Activated CD4-positive, alpha-beta T cell treated with anti-CD3 and anti-CD28 coated beads, Interleukin-2, amount 50 U/mL, for 24 hours (primary cell): ENCODE results near the gene FCER2.

ENCODE experiments used
- DNase-seq, 2 donors: peaks; one replicate each; pipeline ENCODE4 v3.0.0-alpha.2; 2020; ENCODE audit warnings: low read depth in 1 of 2, low spot score in 1 of 2

The FCER2 gene

DNA sequence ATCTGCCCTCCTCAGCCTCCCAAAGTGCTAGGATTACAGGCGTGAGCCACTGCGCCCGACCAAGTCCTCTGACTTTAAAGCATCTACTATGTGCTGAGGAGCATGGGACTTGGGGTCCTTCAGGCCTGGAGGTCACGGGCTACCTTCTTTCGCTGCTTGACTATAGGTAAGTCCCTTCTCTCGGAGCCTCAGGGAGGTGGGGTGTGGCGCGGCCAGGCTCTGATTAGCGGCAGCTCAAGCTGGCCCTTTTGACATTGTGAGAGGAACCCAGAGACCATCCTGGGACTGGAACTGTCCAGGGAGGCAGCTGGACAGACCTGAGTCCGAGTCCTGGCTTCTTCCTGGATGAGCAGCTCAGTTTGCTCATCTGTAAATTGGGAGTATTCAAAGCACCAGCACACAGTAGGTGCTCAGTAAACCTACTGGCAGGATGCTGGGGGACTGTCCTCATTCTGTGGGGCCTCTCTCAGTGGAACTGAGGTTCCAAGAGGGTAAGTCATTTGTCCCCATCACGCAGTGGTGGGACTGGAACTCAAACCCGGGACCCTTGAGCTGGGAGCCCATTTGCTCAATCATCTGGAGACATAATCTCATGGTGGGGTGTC is 780 bp downstream of the FCER2 start:
- no peak for DNase-seq

DNA sequence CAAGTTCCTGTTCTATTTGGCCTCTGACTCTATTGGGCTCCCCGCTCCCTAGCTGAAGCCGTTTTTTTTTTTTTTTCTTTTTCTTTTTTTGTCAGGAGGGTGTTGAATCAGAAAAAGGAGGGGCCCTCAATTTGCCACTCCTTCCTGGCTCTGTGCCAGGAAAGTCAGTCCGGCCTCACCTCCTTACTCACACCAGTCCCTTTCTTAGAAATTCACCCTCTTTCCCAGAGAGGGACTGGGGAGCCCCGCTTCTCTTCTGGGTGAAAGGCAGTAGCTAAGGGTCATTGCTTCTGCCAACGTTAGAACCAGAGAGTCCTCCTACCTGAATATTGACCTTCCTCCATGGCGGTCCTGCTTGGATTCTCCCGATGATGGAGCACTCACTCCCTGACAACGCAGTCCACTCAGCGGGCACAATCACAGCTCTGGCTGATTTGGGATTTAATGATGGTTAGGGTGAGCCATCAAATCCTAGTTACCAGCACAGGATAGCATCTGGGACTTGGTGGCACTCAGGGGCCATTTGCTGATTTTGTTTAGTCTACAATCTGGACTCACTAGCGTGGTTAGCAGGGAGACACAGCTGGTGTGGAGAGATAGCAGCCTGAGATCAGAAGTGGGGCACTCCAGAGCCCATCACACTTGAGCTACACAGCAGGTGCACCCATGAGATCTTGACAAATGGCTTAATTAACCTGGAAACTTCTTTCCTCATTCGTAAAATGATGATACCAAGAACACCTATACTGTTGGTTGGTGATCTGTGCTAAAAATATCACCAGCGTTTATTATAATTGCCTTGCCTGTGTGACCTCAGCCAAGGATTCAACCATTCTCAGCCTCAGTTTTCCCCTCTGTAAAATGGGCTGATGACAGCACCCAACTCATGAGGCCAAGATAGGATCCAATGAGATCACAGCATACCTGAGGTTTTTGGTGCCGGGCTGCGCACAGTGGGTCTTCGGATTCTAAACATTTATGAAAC is 2.2 kb downstream of the FCER2 start:
- DNase-seq = peak in 1 of 2 donors; percentile 49

DNA sequence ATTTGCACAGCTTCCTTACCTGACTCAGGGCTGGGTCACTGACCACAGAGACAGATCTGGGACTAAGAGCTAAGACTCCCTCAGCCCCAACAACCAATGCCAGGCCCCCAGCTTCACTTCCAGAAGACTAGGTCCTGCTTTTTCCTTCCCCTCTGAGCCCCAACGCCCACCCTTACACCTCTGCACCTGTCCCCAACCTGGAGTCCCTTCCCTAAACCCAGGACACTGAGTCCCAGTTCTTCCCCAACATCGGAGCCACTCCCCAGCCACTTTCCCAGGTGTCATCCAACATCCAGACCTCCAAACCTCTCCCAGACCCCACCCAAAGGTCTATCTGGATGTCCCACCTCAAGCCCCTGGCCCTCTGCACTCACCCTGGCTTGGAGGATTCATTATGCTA is 2.9 kb downstream of the FCER2 start:
- no peak for DNase-seq

DNA sequence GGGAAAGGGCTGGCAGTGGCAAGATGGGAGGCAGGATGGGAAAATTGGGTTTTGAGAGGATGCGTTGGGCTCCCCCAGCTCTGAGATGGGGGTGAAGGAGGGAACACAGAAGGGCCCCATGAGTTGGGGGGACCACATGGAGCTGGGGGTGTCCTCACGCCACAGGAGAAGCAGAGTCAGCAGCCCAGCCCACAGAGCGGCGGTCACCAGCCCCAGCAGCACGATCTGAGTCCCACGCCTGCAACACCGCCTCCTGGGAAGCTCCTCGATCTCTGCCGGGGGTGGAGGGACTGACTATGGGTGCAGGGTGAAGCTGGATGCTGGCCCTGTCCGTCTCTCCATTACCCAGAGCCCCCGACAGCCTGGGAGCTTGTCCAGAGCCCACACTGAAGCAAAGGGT is 3.3 kb downstream of the FCER2 start:
- DNase-seq = no peak

DNA sequence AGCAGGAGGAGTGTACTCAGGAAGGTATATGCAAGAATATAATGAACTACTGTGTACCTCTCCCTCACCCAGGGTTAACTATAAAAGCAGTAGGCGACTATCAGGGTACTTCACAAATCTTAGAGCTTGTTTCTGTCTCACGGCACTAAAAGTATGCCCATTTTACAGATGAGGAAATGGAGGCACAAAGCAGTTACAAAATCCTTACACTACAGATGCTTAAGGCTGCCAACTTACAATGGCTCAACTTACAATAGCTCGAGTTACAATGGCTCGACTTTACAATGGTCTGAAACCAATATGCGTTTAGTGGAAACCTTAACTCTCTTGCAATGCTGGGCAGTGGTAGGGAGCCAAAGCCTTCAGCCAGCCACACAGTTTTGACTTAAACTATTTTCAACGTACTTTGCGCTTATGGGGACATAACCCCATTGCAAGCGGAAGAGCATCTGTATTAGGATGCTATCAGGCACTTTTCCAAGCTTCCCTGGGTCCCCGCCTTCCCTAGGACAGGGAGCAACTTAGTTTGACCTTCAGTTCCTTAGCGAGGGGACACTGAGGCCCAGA is 4.1 kb downstream of the FCER2 start:
- no peak for DNase-seq

DNA sequence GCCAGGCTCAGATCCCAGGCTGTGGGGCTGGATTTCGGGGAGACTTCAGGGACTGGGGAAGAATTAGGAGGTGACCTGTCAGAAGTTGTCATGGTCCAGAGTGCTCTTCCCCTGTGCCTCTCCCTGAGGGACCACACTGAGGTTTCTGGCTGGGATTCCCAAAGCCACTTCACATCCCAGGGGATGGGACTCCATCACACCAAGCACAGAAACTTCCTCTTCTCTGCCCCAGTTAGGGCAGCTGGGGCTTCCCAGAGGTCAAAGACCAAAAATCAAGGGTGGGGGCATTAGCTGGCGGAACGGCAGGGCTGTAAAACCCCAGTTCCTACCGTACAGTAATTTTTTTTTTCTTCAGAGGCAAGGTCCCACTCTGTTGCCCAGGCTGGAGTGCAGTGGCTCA is 7.4 kb downstream of the FCER2 start:
- DNase-seq = no peak

DNA sequence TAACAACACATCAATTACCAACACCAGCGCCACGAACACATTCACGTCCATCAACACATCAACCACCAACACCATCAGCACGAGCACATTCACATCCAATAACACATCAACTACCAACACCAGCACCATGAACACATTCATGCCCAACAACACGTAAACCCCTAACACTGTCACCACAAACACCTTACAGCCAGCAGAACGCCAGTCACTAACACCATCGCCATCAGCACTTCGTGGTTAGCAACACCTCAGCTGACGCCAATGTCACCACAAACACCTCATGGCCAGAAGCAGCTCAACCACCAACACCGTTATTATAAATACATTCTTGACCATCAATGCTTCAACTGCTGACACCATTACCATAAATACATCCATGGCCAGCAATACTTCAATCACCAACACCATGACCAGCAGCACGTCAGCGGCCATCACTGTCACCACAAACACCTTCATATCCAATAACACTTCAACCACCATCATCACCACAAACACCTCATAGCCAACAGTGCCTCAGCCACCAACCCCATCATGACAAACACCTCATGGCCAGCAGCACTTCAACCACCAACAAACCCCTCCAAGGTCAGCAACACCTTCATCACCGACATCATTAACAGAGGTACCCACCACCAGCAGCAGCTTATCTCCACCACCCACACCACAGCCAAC is 9.4 kb downstream of the FCER2 start:
- DNase-seq = no peak

DNA sequence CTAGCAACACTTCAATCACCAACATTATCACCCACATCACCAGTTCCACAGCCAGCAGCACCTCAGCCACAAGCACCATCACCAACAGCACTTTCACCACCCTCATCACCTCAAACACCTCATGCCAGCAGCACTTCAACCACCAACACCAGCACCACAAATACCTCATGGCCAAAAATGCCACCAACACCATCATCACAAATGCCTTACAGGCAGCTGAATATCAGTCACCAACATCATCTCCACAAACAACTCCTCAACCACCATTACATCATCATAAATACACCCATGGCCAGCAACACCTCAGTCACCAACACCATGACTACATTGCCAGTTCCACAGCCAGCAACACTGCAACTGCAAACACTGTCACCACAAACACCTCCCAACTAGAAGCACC is 10.4 kb downstream of the FCER2 start:
- DNase-seq = no peak

DNA sequence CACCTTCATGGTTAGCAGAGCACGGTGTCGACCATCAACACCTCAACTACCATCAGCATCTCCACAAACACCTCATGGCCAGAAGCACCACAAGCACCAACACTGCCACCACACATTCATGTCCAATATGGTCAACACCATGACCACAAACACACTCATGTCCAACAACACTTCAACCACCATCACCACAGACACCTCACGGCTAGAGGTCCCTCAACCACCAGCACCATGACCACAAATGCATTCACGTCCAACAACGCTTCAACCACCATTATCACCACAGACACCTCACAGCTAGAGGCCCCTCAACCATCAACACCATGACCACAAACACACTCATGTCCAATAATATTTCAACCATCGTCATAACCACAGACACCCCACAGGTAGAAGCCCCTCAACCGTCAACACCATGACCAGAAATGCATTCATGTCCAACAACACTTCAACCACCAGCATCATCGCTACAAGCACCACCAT is 11.1 kb downstream of the FCER2 start:
- DNase-seq = no peak

DNA sequence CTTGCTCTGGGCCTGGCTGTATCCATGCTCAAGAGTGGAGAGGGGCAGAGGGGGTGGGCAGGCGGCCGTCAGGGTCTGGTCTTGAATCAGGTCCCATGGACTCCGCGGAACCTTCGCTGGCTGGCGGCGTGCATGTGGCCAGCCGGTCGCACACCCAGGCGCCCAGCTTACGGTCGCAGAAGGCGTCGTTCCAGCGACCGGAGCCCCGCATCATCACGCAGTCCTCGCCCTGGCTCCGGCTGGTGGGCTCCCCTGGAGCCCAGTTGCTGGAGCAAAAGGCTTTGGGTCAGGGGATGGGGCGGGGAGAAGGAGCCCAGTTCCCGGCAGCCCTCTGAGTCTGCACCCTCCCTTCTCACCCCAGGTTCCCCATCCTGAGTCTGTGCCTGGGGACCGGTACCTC is 12.8 kb downstream of the FCER2 start:
- no peak for DNase-seq

DNA sequence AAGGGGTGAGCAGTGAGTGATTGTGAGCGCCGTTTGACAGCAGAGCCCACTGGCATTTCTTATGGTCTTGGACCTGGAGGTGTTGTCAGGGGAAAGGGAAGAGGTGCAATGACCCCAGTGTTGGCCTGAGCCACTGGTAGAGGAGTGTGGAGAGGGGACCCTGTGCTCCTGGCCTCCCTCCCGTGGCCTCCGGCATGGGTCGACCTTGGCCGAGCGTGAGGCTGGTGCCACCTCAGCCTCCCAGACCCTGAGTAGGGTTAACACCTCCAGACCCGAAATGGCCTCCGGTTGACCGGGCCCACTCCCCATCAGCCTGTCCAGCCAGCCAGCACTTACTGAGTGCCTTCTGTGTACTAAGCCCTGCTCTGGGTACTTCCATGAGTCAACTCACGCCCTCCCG is 14.8 kb downstream of the FCER2 start:
- DNase-seq = no peak

DNA sequence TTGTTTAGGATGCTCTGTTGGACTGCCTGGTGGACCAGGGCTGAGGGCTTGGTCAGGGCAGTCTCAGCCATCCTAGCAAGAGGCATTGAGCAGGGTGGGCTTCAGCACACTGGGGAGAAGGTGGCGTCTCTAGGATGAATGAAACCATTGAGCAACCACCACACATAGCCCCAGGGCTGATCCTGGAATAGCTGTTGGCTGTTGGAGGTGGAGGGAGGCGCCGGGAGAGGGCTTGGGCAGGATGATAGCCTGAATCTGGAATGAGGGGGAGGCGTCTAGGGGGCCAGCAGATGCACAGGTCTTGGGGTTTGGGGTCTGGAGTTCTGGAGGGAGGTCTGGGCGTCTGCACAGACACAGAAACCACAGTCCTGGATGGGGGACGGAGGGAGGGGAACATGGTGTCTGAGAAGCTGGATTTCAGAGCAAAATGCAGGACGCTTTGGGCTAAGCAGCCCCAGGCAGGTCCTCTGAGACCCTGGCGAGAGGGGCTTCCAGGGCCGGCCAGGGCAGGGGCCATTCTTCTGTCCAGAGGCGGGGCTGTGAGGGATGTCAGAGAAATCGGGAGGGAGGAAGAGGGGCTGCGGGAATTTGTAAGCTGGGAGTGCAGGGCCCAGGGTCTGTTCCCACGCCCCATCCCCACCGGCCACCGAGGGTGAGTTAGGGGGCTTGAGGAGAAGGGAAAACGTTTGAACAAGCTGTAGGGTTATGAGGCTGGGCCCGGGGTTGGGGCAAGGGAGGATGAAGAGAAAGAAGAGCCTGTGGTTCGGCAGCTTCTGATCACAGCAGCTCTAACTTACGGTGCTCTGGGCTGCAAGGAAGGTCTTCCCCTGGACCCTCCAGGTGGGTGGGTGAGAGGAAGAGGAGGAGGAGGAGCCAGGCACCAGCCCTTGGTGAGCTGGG is 16.1 kb downstream of the FCER2 start:
- DNase-seq = no peak

DNA sequence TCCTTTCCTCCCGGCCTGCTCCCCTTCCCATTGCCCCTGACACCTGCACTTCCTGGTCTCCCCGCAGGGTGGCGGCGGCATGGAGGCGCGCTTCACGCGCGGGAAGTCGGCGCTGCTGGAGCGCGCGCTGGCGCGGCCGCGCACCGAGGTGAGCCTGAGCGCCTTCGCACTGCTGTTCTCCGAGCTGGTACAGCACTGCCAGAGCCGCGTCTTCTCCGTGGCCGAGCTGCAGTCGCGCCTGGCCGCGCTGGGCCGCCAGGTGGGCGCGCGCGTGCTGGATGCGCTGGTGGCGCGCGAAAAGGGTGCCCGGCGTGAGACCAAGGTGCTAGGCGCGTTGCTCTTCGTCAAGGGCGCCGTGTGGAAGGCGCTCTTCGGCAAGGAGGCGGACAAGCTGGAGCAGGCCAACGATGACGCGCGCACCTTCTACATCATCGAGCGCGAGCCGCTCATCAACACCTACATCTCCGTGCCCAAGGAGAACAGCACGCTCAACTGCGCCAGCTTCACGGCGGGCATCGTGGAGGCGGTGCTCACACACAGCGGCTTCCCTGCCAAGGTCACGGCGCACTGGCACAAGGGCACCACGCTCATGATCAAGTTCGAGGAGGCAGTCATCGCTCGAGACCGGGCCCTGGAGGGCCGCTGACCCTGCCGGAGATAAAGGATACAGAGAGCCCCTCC is 19.6 kb downstream of the FCER2 start:
- no peak for DNase-seq

DNA sequence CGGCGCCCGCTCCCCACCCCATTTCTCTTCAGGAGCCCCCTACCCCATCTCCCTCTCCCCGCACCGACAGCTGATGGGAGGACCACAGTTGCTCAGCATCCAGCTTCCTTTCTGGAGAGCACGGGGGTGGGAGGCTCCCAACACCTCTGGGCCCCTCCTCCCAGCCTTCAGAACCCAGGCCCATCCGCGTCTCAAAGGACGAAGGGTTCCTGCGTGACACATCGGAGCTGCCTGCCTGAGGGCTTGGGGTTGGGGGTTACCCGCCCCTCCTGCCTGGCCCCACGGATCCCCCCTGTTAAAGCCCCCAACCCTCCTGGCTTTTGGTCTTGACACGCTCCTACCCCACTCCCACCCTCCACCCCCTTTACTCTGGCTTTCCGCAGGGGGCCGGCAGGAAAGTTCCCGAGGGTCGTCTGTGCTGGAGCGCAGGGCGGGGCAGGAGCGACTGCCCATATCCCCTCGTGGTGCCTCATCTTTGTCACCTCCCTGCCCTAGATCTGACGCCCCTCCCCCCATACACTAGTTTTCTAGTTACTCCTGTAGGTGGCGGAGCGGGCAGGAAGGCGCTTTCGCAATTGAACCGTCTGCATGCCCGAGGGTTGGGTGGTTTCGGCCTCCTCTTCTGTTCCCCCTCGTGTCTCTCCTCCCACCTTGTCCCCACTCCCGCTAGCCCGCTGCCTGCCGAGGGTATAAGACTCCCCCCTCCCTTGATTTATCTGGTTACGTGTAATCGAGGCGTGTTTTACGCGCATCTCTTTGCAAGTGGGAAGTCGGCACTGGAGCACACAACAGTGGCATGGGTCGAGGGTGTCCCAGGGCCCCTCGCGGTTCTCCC is 20.4 kb downstream of the FCER2 start:
- peak; percentile 61 to 87 for DNase-seq

DNA sequence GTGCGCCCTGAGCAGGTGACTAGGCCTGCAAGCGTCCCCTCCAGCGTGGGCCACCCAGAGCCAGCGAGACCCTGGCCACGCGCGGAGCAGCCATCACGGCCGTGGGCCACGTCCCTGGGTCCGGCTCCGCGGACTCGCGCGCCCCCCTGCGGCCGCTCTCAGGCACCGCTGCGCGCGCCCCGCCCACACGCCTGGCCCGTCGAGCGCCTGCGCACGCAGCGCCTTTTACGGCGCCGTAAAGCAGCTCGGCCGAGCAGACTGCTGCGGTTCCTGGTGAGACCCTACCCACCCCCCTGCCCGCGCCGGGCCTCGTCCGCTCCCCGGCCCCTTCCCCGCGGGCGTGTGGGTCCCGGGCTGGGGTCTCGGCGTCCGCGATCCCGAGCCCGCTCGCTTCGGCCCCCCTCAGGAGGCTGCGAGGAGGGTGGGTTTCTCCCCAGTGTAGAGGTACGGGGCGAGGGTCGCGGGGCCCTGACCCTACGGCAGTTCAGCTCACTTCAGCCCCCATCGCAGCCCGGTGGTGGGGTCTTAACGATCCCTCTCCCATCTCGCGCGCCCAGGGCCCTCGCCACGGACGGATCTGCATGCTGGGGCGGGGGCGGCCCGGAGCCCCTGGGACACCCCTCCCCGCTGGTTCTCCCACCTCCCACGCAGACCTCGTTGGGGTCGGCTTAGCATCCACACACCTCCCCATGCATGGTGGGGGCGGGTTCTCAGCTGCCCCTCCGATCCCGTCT is 21.2 kb downstream of the FCER2 start, which contains the start of gene TRAPPC5:
TRAPPC5 (plus strand) TSS at position 228 of the 734 bp plus-strand sequence. CDS start 1,421 bp downstream, outside the sequence.
- peak; percentile 75 to 76 for DNase-seq

DNA sequence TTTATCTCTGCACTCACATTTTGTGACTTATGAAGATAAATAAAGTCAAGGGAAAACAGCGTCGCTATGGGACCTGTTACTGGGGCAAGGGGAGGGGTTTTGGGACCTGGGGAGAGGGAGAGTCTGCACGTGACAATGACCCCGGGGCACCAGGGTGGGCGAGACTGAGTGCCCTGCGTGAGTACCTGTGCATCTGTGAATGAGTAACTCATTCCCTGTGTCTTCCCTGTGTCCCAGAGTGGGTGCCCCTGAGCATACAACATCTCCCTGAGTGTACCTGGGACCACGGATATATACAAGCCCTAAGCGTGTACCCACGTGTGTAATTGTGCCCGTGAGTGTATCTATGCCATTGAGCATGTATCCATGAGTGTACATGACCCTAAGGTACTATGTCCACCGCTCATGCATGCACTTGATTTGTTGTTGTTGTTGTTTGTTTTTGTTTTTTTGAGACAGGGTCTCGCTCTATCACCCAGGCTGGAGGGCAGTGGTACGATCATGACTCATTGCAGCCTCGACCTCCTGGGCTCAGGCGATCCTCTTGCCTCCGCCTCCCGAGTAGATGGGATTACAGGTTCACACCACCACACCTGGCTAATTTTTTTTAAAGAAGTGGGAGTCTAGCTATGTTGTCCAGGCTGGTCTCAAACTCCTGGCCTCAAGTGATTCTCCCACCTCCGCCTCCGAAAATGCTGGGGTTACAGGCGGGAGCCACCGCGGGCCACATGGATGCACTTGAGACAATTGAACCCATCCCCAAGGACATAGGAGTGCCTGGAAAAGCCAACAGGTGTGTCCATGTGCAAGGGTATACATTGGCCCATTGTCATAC is 21.9 kb downstream of the FCER2 start:
- DNase-seq = no peak
